ENCODE measurements around the gene PLEKHG3. TPM values are rescaled to one million over a fixed set of nuclear protein-coding genes. Genes with fewer than 3 reads are reported as not detected.

The PLEKHG3 gene
- total and polyA plus RNA-seq, 2 of the 13 experiments (the other 11 are each of a cell fraction or from before 2014, with no cell fraction given): 7.1 to 9.8 TPM

DNA sequence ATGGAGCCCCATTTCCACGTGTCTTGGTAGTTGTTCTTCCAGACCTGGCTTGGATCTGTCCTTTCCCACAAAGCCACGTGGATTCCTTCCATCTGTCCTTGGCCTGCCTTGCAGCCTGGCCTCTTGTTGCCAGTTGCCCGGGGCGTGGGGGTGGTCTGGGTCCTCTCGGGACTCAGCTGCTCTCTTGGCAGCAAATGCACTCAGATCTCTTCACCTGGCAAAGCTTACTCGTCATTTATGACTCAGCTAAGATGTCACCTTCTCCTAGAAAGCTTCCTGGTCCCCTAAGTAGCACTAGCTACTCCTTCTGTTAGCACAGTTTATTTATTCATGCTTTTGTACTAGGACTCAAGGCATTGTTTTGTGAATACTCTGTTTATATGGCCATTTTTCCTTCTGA lies 13.6 kb downstream of the PLEKHG3 start (continued):
- TF ChIP-seq ARNT (IDR thresholded peaks at IDR 0.05) (no peak), MED1 (CRISPR knock-in tag; IDR thresholded peaks at IDR 0.05) (no peak)

DNA sequence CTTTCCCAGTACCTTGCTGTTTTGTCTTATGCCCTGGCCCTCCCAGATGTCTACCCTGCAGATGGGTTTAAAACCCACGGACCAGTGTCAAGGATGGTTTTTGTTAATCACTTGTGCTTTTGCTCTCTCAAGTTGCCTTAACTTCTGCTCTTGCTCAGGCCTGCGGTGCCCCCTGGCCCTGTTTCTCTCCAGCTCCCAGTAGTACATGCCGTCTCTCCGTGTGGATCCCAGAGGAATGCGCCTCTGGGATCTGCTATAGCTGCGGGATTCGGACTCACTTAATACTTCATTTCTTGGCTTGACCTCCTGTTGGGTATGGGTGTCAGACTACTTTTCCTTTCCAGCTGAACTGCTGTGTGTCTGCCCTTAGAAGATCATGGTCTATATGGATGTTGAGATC lies 14.5 kb downstream of the PLEKHG3 start:
- DNase-seq (ENCODE audit: low spot score) (no peak), FAIRE-seq (no peak), ATAC-seq (no peak)
- H3K9ac ChIP-seq (ENCODE audit: insufficient read depth, low read depth, low read length): no peak overlapping the region
- intact Hi-C loops (cut with micrococcal nuclease; ENCODE audit: unreplicated experiment) (no loop called here), in situ Hi-C loops (cut with HindIII; ENCODE audit: extremely low pct_ligation_motif_present, low pct_unique_long_range_greater_than_20kb) (no loop called here)
- H3K79me2 ChIP-seq (ENCODE audit: insufficient read depth, low read length): peaks cover 22% of the 10 kb centered on the region
- no peaks in the 10 kb centered on the region for H3K36me3 ChIP-seq (replicated peaks in 1 of 2; ENCODE audit: control insufficient read depth in 1 of 2, insufficient read depth in 2 of 2, low read length in 2 of 2)
- H3K4me1 ChIP-seq (ENCODE audit: insufficient read depth, low read length): peaks cover 44% of the 10 kb centered on the region
- ChIA-PET CTCF (ENCODE audit: low intra/inter-chr PET ratio, low total read pairs) (no interaction called here), POLR2A (no interaction called here)
- no peaks in the 10 kb centered on the region for H3K9me3 ChIP-seq (ENCODE audit: low read length)
- H2AFZ ChIP-seq (ENCODE audit: low read length): no peak overlapping the region
- no peak overlapping the region for H3K4me3 ChIP-seq (replicated peaks in 1 of 3; ENCODE audit: insufficient read depth in 1 of 3, low read depth in 2 of 3, low read length in 3 of 3)
- no peak overlapping the region for H3K4me2 ChIP-seq (ENCODE audit: low read depth, low read length)
- WGBS (ENCODE audit: low lambda C conversion rate): 96% methylated on average over 7 of the region's 7 CpGs
- no peaks in the 10 kb centered on the region for H3K27me3 ChIP-seq (ENCODE audit: control insufficient read depth in 1 of 2, insufficient read depth in 2 of 2, low read length in 2 of 2)
- no peaks in the 10 kb centered on the region for H4K20me1 ChIP-seq (ENCODE audit: insufficient read depth, low read length)
- no peak overlapping the region for H3K27ac ChIP-seq (ENCODE audit: extremely low read length, insufficient read depth, low read length)
- BruUV-seq (replicated peaks): no TSS peak
- TF ChIP-seq, protein P1, sequence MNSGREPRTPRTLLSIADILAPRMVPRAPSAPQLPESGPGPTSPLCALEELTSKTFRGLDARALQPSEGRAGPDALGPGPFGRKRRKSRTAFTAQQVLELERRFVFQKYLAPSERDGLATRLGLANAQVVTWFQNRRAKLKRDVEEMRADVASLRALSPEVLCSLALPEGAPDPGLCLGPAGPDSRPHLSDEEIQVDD (CRISPR knock-in tag; IDR thresholded peaks at IDR 0.05; ENCODE audit: borderline replicate concordance): no peak
- TF ChIP-seq REPIN1 (CRISPR knock-in tag; IDR thresholded peaks at IDR 0.05; ENCODE audit: borderline replicate concordance, low read depth): no peak
- no peak for TF ChIP-seq NFE2L2 (IDR thresholded peaks at IDR 0.05; ENCODE audit: low read length)
- TF ChIP-seq TGIF2 (CRISPR knock-in tag; IDR thresholded peaks at IDR 0.05): no peak
- TF ChIP-seq, protein P2, sequence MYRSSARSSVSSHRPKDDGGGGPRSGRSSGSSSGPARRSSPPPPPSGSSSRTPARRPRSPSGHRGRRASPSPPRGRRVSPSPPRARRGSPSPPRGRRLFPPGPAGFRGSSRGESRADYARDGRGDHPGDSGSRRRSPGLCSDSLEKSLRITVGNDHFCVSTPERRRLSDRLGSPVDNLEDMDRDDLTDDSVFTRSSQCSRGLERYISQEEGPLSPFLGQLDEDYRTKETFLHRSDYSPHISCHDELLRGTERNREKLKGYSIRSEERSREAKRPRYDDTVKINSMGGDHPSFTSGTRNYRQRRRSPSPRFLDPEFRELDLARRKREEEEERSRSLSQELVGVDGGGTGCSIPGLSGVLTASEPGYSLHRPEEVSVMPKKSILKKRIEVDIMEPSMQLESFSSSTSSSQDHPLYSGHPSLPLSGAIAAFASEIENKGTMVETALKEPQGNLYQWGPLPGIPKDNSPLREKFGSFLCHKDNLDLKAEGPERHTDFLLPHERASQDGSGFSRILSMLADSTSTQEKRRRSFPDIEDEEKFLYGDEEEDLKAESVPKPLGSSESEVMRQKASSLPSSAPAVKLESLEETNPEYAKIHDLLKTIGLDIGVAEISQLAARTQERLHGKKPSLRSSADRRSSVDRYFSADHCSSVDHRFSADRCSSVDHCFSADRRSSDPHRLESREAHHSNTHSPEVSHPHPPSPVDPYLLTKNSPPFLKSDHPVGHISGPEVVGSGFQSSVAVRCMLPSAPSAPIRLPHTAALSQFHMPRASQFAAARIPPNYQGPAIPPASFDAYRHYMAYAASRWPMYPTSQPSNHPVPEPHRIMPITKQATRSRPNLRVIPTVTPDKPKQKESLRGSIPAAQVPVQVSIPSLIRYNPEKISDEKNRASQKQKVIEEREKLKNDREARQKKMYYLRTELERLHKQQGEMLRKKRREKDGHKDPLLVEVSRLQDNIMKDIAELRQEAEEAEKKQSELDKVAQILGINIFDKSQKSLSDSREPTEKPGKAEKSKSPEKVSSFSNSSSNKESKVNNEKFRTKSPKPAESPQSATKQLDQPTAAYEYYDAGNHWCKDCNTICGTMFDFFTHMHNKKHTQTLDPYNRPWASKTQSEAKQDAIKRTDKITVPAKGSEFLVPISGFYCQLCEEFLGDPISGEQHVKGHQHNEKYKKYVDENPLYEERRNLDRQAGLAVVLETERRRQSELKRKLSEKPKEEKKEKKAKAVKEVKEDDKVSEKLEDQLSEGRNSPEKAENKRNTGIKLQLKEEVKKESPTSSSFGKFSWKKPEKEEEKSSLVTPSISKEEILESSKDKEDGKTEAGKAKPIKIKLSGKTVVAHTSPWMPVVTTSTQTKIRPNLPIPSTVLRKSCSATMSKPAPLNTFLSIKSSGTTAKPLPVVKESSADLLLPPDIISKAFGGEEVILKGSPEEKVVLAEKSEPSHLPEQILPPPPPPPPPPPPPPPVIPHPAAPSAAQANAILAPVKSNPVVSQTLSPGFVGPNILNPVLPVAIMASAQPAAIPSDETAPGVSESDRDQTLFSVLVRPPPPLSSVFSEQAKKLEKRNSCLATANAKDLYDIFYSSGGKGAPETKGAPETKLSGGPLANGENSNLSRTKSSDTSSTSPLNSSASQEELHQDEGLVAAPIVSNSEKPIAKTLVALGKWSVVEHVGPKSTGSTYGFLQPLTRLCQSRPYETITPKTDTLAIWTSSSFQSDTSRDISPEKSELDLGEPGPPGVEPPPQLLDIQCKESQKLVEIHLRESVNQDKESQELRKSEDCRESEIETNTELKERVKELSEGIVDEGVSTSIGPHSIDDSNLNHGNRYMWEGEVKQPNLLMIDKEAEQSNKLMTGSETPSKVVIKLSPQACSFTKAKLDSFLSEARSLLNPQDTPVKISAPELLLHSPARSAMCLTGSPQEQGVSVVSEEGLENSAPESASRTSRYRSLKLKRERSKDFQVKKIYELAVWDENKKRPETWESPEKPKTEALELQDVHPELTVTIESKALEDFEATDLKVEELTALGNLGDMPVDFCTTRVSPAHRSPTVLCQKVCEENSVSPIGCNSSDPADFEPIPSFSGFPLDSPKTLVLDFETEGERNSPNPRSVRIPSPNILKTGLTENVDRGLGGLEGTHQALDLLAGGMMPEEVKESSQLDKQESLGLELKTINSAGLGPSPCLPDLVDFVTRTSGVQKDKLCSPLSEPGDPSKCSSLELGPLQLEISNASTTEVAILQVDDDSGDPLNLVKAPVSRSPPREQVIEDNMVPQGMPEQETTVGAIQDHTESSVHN (CRISPR knock-in tag; IDR thresholded peaks at IDR 0.05): no peak
- TF ChIP-seq ZNF652 (CRISPR knock-in tag; IDR thresholded peaks at IDR 0.05; ENCODE audit: borderline replicate concordance, low read depth): no peak
- no peak for TF ChIP-seq MAFF (IDR thresholded peaks at IDR 0.05; ENCODE audit: low read depth, low read length)
- no peak for TF ChIP-seq PITX1 (CRISPR knock-in tag; IDR thresholded peaks at IDR 0.05)
- TF ChIP-seq, protein P3, sequence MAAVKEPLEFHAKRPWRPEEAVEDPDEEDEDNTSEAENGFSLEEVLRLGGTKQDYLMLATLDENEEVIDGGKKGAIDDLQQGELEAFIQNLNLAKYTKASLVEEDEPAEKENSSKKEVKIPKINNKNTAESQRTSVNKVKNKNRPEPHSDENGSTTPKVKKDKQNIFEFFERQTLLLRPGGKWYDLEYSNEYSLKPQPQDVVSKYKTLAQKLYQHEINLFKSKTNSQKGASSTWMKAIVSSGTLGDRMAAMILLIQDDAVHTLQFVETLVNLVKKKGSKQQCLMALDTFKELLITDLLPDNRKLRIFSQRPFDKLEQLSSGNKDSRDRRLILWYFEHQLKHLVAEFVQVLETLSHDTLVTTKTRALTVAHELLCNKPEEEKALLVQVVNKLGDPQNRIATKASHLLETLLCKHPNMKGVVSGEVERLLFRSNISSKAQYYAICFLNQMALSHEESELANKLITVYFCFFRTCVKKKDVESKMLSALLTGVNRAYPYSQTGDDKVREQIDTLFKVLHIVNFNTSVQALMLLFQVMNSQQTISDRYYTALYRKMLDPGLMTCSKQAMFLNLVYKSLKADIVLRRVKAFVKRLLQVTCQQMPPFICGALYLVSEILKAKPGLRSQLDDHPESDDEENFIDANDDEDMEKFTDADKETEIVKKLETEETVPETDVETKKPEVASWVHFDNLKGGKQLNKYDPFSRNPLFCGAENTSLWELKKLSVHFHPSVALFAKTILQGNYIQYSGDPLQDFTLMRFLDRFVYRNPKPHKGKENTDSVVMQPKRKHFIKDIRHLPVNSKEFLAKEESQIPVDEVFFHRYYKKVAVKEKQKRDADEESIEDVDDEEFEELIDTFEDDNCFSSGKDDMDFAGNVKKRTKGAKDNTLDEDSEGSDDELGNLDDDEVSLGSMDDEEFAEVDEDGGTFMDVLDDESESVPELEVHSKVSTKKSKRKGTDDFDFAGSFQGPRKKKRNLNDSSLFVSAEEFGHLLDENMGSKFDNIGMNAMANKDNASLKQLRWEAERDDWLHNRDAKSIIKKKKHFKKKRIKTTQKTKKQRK (IDR thresholded peaks at IDR 0.05; ENCODE audit: low read length): no peak
- no peak for TF ChIP-seq POLR2AphosphoS2 (IDR thresholded peaks at IDR 0.05; ENCODE audit: low read depth, low read length)
- TF ChIP-seq ZBTB21 (CRISPR knock-in tag; IDR thresholded peaks at IDR 0.05): no peak
- no peak for TF ChIP-seq SETDB1 (CRISPR knock-in tag; IDR thresholded peaks at IDR 0.05; ENCODE audit: borderline replicate concordance)
